MCF 10A (cell line): ENCODE measurements around the gene ACOT11. TPM values are rescaled to one million over a fixed set of nuclear protein-coding genes. Genes with fewer than 3 reads are reported as not detected.

Experiments used
- BruUV-seq: library from RNA; stranded (reverse); fragments of 400-500 nt; replicated peaks from 2 replicates; lab custom pipeline; 2021; lab: Mats Ljungman, UMichigan
- CTCF ChIA-PET: fragments of 300-600 bp; sonication (Branson Sonifier 250); formaldehyde crosslinking; extraction: SDS; loops from one replicate; lab custom pipeline; 2021; ENCODE audit warnings: antibody characterized with exemption, inconsistent platforms; lab: Yijun Ruan, JAX
- POLR2A ChIA-PET: fragments of 300-600, 350-650 bp; sonication (Branson Sonifier 250); formaldehyde crosslinking; extraction: SDS; loops from one replicate; lab custom pipeline; 2020; ENCODE audit warnings: antibody characterized with exemption, inconsistent platforms; lab: Yijun Ruan, JAX
- DNase-seq: peaks from one replicate; pipeline ENCODE4 v3.0.0-alpha.2; 2018; ENCODE audit not compliant: unreplicated experiment
- H3K27ac Mint-ChIP-seq: one replicate; pipeline ENCODE4 v1.8.0; 2022; ENCODE audit warnings: mild to moderate bottlenecking, low read depth, mixed read lengths; ENCODE audit not compliant: unreplicated experiment
- H3K27me3 Mint-ChIP-seq: one replicate; pipeline ENCODE4 v1.8.0; 2022; ENCODE audit warnings: mixed read lengths; ENCODE audit not compliant: insufficient read depth, unreplicated experiment
- H3K36me3 Mint-ChIP-seq: one replicate; pipeline ENCODE4 v1.8.0; 2022; ENCODE audit warnings: mild to moderate bottlenecking, moderate library complexity, mixed read lengths; ENCODE audit not compliant: insufficient read depth, unreplicated experiment
- H3K4me1 Mint-ChIP-seq: one replicate; pipeline ENCODE4 v1.8.0; 2022; ENCODE audit warnings: mixed read lengths; ENCODE audit not compliant: insufficient read depth, unreplicated experiment
- H3K4me3 Mint-ChIP-seq: one replicate; pipeline ENCODE4 v1.8.0; 2022; ENCODE audit warnings: mild to moderate bottlenecking, moderate library complexity, mixed read lengths; ENCODE audit not compliant: unreplicated experiment
- H3K9me3 Mint-ChIP-seq: one replicate; pipeline ENCODE4 v1.8.0; 2022; ENCODE audit warnings: mixed read lengths; ENCODE audit not compliant: unreplicated experiment
- CTCF ChIP-seq: fragments of 200-600 bp; IDR thresholded peaks from one replicate; pipeline ENCODE4 v1.8.0; 2022; ENCODE audit warnings: antibody characterized with exemption, mild to moderate bottlenecking; ENCODE audit not compliant: unreplicated experiment
- intact Hi-C: fragments of 100-400 bp; cut with micrococcal nuclease; formaldehyde crosslinking; loops from 2 replicates; pipeline ENCODE4 v1.14.1; 2022
- total RNA-seq: library from RNA; stranded (reverse); gene quantifications from 2 replicates; pipeline ENCODE4 v1.2.3, GENCODE V29; 2022

Gene ACOT11
- total RNA-seq, 1 experiment from 2014 or later: 5.3 TPM

GRCh38 chr1:54610601-54611580 lies 62.9 kb downstream of the ACOT11 start:
- H3K9me3 Mint-ChIP-seq: no peaks in the 10 kb centered on the region
- no peak for TF ChIP-seq CTCF
- no peak overlapping the region for H3K27ac Mint-ChIP-seq
- peaks cover 7% of the 10 kb centered on the region for H3K4me1 Mint-ChIP-seq
- no peaks in the 10 kb centered on the region for H3K36me3 Mint-ChIP-seq
- intact Hi-C loops: no loop called here
- BruUV-seq: no TSS peak
- CTCF ChIA-PET: interaction anchor here (0.5 kb wide), 1 partner anchor 34 kb away, joined by 4 read pairs; no protein-coding TSS in a partner anchor
- no peak overlapping the region for H3K4me3 Mint-ChIP-seq
- POLR2A ChIA-PET: no interaction called here
- no peaks in the 10 kb centered on the region for H3K27me3 Mint-ChIP-seq
- no peak for DNase-seq

GRCh38 chr1:54611621-54612020 lies 63.6 kb downstream of the ACOT11 start:
- Mint-ChIP-seq H3K4me3 (no peak overlapping the region), H3K9me3 (no peaks in the 10 kb centered on the region), H3K36me3 (no peaks in the 10 kb centered on the region), H3K4me1 (peaks cover 7% of the 10 kb centered on the region), H3K27me3 (no peaks in the 10 kb centered on the region), H3K27ac (no peak overlapping the region)
- no TSS peak for BruUV-seq
- no peak for TF ChIP-seq CTCF
- POLR2A ChIA-PET: no interaction called here
- CTCF ChIA-PET: no interaction called here
- intact Hi-C loops: no loop called here
- DNase-seq: no peak

GRCh38 chr1:54614024-54614423 lies 66.0 kb downstream of the ACOT11 start:
- ChIA-PET POLR2A (no interaction called here), CTCF (no interaction called here)
- Mint-ChIP-seq H3K27ac (no peak overlapping the region), H3K27me3 (no peaks in the 10 kb centered on the region), H3K36me3 (no peaks in the 10 kb centered on the region), H3K4me1 (peaks cover 7% of the 10 kb centered on the region), H3K4me3 (no peak overlapping the region), H3K9me3 (no peaks in the 10 kb centered on the region)
- intact Hi-C loops: no loop called here
- TF ChIP-seq CTCF: no peak
- no TSS peak for BruUV-seq
- no peak for DNase-seq

GRCh38 chr1:54614563-54614962 lies 66.5 kb downstream of the ACOT11 start:
- no peak overlapping the region for H3K27ac Mint-ChIP-seq
- no TSS peak for BruUV-seq
- POLR2A ChIA-PET: no interaction called here

More at GRCh38 chr1:54614563-54614962, 66.5 kb downstream of the ACOT11 start:
- Mint-ChIP-seq H3K9me3 (no peaks in the 10 kb centered on the region), H3K4me1 (peaks cover 7% of the 10 kb centered on the region), H3K4me3 (no peak overlapping the region), H3K36me3 (no peaks in the 10 kb centered on the region), H3K27me3 (no peaks in the 10 kb centered on the region)
- intact Hi-C loops: no loop called here
- CTCF ChIA-PET: no interaction called here
- no peak for TF ChIP-seq CTCF
- no peak for DNase-seq
